Measurements from ENCODE around the gene KDM4B. TPM values are rescaled to one million over a fixed set of nuclear protein-coding genes. Genes with fewer than 3 reads are reported as not detected.

The KDM4B gene
- total RNA-seq, 4 donors from 2014 or later = 26.0 to 51.2 (median 34.2) TPM

GRCh38 chr19:5030136-5030820, 61.4 kb downstream of the KDM4B start:
- TF ChIP-seq POLR2AphosphoS5 (IDR thresholded peaks at IDR 0.05) = no peak
- TF ChIP-seq EP300 (IDR thresholded peaks at IDR 0.05) = no peak
- no peaks in the 10 kb centered on the region for H3K9me3 ChIP-seq
- peaks cover 34 to 73% (median 55%) of the 10 kb centered on the region in 4 donors for H3K4me1 ChIP-seq
- H3K27ac ChIP-seq (replicated peaks in 1 of 4) = no peak overlapping the region
- no peak overlapping the region for H3K4me3 ChIP-seq
- DNase-seq (ENCODE audit: extremely low spot score) = no peak
- H3K36me3 ChIP-seq = peaks cover 5 to 33% (median 24%) of the 10 kb centered on the region in 4 donors
- WGBS = 84% methylated on average over 5 of the region's 15 CpGs
- intact Hi-C loops (cut with DNase I) = loop anchor here (2.0 to 5.0 kb wide), 2 partner anchors 157 to 223 kb away; no protein-coding TSS in a partner anchor
- no peaks in the 10 kb centered on the region for H3K27me3 ChIP-seq

- H3K27me3 ChIP-seq = no peaks in the 10 kb centered on the region
- TF ChIP-seq EP300 (IDR thresholded peaks at IDR 0.05) = no peak
- no peak for TF ChIP-seq POLR2AphosphoS5 (IDR thresholded peaks at IDR 0.05)
- no peak for TF ChIP-seq POLR2A (IDR thresholded peaks at IDR 0.05; ENCODE audit: low read depth)
- TF ChIP-seq, protein P1, sequence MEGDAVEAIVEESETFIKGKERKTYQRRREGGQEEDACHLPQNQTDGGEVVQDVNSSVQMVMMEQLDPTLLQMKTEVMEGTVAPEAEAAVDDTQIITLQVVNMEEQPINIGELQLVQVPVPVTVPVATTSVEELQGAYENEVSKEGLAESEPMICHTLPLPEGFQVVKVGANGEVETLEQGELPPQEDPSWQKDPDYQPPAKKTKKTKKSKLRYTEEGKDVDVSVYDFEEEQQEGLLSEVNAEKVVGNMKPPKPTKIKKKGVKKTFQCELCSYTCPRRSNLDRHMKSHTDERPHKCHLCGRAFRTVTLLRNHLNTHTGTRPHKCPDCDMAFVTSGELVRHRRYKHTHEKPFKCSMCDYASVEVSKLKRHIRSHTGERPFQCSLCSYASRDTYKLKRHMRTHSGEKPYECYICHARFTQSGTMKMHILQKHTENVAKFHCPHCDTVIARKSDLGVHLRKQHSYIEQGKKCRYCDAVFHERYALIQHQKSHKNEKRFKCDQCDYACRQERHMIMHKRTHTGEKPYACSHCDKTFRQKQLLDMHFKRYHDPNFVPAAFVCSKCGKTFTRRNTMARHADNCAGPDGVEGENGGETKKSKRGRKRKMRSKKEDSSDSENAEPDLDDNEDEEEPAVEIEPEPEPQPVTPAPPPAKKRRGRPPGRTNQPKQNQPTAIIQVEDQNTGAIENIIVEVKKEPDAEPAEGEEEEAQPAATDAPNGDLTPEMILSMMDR (IDR thresholded peaks at IDR 0.05) = no peak
- peaks cover 39 to 76% (median 59%) of the 10 kb centered on the region in 4 donors for H3K4me1 ChIP-seq
- peaks cover 5 to 35% (median 24%) of the 10 kb centered on the region in 4 donors for H3K36me3 ChIP-seq
- H3K27ac ChIP-seq (replicated peaks in 1 of 4) = no peak overlapping the region
- 84% methylated on average over 7 of the region's 13 CpGs for WGBS
- intact Hi-C loops (cut with DNase I) = loop anchor here (2.0 to 5.0 kb wide), 2 partner anchors 158 to 224 kb away; no protein-coding TSS in a partner anchor
- DNase-seq (ENCODE audit: extremely low spot score) = no peak
- no peak overlapping the region for H3K4me3 ChIP-seq
- H3K9me3 ChIP-seq = no peaks in the 10 kb centered on the region
These were observed 61.9 kb downstream of the KDM4B start for GRCh38 chr19:5030822-5031221.

- TF ChIP-seq EP300 (IDR thresholded peaks at IDR 0.05) = no peak
- TF ChIP-seq, protein P1 (IDR thresholded peaks at IDR 0.05) = peak; percentile 92 to 98 (median 94)
- peak in 1 of 2 donors; percentile 21 for TF ChIP-seq POLR2AphosphoS5 (IDR thresholded peaks at IDR 0.05)
- H3K36me3 ChIP-seq = peaks cover 5 to 35% (median 24%) of the 10 kb centered on the region in 4 donors
- intact Hi-C loops (cut with DNase I) = loop anchor here (2.0 to 5.0 kb wide), 2 partner anchors 159 to 224 kb away; no protein-coding TSS in a partner anchor
- no peaks in the 10 kb centered on the region for H3K9me3 ChIP-seq
- H3K4me3 ChIP-seq = no peak overlapping the region
- H3K27ac ChIP-seq (replicated peaks in 1 of 4) = no peak overlapping the region
- H3K27me3 ChIP-seq = no peaks in the 10 kb centered on the region
- H3K4me1 ChIP-seq = peaks cover 44 to 76% (median 59%) of the 10 kb centered on the region in 4 donors
- WGBS = 60% methylated on average over 13 of the region's 29 CpGs
- DNase-seq (ENCODE audit: extremely low spot score) = peak; percentile 94
These were observed 62.6 kb downstream of the KDM4B start for GRCh38 chr19:5031231-5032100.

DNA sequence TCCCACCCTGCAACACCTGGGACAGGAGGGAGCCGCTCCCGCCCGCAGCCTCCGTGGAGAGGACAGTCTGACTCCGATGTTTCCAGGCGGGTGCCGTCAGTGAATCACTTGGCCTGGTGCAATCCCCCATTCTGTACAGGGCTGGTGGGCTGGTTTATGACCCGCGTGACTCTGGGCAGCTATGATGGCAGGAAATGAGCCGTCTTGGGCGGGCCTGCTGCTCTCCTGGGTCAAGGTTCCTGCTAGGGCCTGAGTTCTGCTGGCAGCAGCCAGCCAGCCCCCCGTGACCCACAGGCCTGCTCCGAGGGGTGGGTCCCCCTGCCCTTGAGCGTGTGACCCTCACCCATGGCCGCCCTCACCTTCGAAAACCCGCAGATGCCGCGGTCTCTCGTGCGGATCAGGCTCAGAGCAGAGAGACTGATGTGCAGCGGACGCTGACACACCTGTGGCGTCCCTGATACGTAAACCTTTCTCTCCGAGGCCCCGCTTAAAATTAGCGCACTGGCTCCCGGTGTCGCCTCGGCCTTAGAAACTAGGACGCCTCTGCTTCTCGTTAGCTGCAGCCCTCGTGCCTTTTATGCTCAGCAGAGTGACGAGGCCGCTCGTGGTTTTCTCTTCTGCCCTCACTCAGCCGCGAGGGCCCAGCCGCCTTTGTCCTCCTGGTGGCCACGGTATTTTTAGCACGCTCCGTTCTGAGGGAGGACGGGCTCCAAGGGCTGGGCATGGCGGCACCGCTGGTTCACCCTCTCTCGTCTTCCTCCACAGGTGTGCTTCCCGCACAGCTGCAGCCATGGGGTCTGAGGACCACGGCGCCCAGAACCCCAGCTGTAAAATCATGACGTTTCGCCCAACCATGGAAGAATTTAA, 63.4 kb downstream of the KDM4B start:
- intact Hi-C loops (cut with DNase I) = loop anchor here (5.0 kb wide), 1 partner anchor 225 kb away; no protein-coding TSS in a partner anchor
- H3K36me3 ChIP-seq = peaks cover 5 to 35% (median 24%) of the 10 kb centered on the region in 4 donors
- H3K27ac ChIP-seq (replicated peaks in 1 of 4) = no peak overlapping the region
- DNase-seq (ENCODE audit: extremely low spot score) = no peak
- 89% methylated on average over 52 of the region's 52 CpGs for WGBS
- H3K4me3 ChIP-seq = no peak overlapping the region
- peaks cover 48 to 76% (median 59%) of the 10 kb centered on the region in 4 donors for H3K4me1 ChIP-seq
- TF ChIP-seq, protein P1 (IDR thresholded peaks at IDR 0.05) = no peak
- no peak for TF ChIP-seq POLR2A (IDR thresholded peaks at IDR 0.05; ENCODE audit: low read depth)
- no peak for TF ChIP-seq POLR2AphosphoS5 (IDR thresholded peaks at IDR 0.05)
- no peak for TF ChIP-seq EP300 (IDR thresholded peaks at IDR 0.05)
- no peaks in the 10 kb centered on the region for H3K27me3 ChIP-seq
- no peaks in the 10 kb centered on the region for H3K9me3 ChIP-seq

Data from esophagus muscularis mucosa (tissue), 4 donors.